Spinal cord (tissue), 10 donors: ENCODE measurements around the gene WNT7B. TPM values are rescaled to one million over a fixed set of nuclear protein-coding genes. Genes with fewer than 3 reads are reported as not detected.

ENCODE experiments used
- DNase-seq, 6 donors: peaks; one replicate each; pipeline versions ENCODE4 v3.0.0 to v3.0.0-alpha.2; 2013 to 2015; ENCODE audit warnings: low spot score in 6 of 6, low read depth in 4 of 6
- H3K27ac ChIP-seq: one replicate; pipeline ENCODE4 v1.5.1; 2013; ENCODE audit warnings: low read depth, low read length, control low read depth
- H3K27me3 ChIP-seq: one replicate; pipeline ENCODE4 v1.6.1; 2013; ENCODE audit warnings: low read length; ENCODE audit not compliant: control insufficient read depth, insufficient read depth
- H3K36me3 ChIP-seq: one replicate; pipeline ENCODE4 v1.6.1; 2013; ENCODE audit warnings: low read length; ENCODE audit not compliant: control insufficient read depth, insufficient read depth
- H3K4me1 ChIP-seq: one replicate; pipeline ENCODE4 v1.6.1; 2013; ENCODE audit warnings: low read length; ENCODE audit not compliant: control insufficient read depth, insufficient read depth
- H3K4me3 ChIP-seq: one replicate; pipeline ENCODE4 v1.5.1; 2013; ENCODE audit warnings: low read depth, low read length, control low read depth
- H3K9me3 ChIP-seq: one replicate; pipeline ENCODE4 v1.6.1; 2013; ENCODE audit warnings: low read length; ENCODE audit not compliant: control insufficient read depth, insufficient read depth
- WGBS: methylation state at CpG from one replicate; pipeline ENCODE4 v1.1.5; 2013; ENCODE audit warnings: missing lambda C conversion rate; ENCODE audit not compliant: insufficient coverage; 5-methylcytosine and 5-hydroxymethylcytosine counted together
- long read RNA-seq, 4 donors: transcript quantifications; one replicate each; lab custom pipeline, GENCODE V29; 2026
- polyA plus RNA-seq, 2 donors: library from polyadenylated mRNA; unstranded; fragments of 120-200 nt; gene quantifications; one replicate each; pipeline ENCODE4 v1.2.1, GENCODE V29; 2013; ENCODE audit not compliant: insufficient read length in 2 of 2
- total RNA-seq, 2 donors: library from RNA; depleted of rRNA in 1 of 2; stranded (reverse); fragments of 120-200 nt in 1 of 2; fragments of >200 nt in 1 of 2; gene quantifications; one replicate each; pipeline versions ENCODE4 v1.2.3 to v1.2.4, GENCODE V29; 2013 to 2014
- donor health status: healthy.

The WNT7B gene
- 1 to 10 TPM; 2.6 to 5.0 TPM for total RNA-seq
- polyA plus RNA-seq: 10 to 100 TPM; 21.6 to 24.9 TPM
- long read RNA-seq, donor 1: 0 reads
- long read RNA-seq, donor 2, partial matches to known transcripts: 0 of 1 reads
- long read RNA-seq, donor 2, other reads (novel, unspliced or antisense): 0 of 1 reads
- long read RNA-seq, donor 3, partial matches to known transcripts: 0 of 4 reads
- long read RNA-seq, donor 3, other reads (novel, unspliced or antisense): 0 of 4 reads
- long read RNA-seq, donor 4, partial matches to known transcripts: 0 of 2 reads
- long read RNA-seq, donor 4, other reads (novel, unspliced or antisense): 0 of 2 reads

DNA sequence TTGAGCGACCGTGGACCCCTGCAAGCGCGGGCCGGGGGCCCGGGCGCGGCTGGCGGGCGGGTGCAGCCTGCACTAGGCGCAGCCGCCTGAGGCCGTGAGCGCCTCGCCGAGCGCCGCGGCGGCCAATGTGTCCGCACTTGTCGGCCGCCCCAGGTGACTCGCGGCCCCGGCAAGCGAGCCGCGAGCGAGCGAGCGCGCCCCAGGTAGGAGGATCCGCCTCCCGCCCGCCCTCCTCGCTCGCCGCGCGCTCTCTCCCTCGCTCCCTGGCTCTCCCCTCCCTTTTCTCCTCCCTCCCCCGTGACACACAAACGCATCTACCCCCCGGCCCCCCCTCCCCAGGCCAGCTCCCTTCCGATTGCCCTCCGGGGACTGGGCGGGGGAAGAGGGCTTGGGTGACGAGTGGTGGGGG is at the start of gene WNT7B:
TSS of gene WNT7B (minus strand) at position 160 of the 409 bp plus-strand sequence. CDS start 408 bp downstream, outside the sequence.
- no peaks in the 10 kb centered on the region for H3K9me3 ChIP-seq
- no peak within 1 kb of the TSS for H3K27ac ChIP-seq
- peak in 1 of 6 donors; percentile 56 for DNase-seq
- H3K27me3 ChIP-seq: peaks cover 52% of the 10 kb centered on the region
- 0% methylated on average over 42 of the region's 49 CpGs for WGBS
- H3K4me1 ChIP-seq: peaks cover 56% of the 10 kb centered on the region
- H3K4me3 ChIP-seq: peak within 1 kb of the TSS; percentile 31
- H3K36me3 ChIP-seq: no peaks in the 10 kb centered on the region

DNA sequence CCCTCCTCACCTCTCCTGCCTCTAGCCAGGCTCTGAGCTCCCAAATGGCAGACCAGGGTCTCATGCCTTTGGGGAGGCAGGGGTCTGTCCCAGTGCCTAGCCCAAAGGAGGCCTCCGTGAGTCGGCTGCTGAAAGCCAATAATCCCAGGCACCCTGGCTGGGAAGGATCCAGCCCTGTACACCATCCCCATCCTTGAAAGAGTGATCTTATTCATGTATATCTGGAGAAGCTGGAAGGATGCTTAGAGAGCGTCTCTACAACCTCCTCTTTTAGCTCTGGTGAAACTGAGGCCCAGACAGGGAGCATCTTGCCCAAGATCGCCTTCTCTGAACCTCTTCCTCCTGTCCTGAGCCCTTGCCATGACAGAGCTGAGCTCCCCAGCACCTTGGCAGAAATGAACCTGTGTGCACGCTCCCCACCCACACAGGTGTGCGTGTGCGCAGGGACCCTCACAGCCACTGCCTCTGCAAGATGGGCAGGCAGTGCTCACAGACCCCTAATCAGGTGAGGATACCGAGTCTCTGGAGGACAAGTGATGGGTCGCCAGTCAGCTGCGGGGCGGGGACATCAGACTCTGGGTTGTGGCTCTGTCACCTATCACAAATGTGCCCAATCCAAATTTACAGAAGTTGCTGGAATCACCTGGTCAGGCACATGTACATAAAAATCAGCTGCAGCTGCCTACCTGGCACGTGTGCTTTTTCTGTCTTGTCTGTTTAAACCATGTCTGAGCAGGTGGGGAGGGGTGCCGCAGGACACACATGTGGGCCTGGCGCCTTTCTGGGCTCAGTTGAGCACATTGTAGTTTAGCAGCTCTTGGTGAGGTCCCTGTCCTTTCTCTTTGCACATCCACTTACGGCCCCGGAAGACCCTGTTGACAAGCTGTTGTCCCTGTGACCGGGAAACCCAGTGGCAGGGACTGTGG is 49.3 kb upstream of the WNT7B start:
- Histone ChIP-seq H3K9me3 (no peaks in the 10 kb centered on the region), H3K36me3 (peaks cover 5% of the 10 kb centered on the region), H3K4me1 (peaks cover 47% of the 10 kb centered on the region), H3K4me3 (no peak overlapping the region), H3K27ac (peak overlapping the region; percentile 35), H3K27me3 (no peaks in the 10 kb centered on the region)
- WGBS: 88% methylated on average over 17 of the region's 17 CpGs
- DNase-seq: no peak

DNA sequence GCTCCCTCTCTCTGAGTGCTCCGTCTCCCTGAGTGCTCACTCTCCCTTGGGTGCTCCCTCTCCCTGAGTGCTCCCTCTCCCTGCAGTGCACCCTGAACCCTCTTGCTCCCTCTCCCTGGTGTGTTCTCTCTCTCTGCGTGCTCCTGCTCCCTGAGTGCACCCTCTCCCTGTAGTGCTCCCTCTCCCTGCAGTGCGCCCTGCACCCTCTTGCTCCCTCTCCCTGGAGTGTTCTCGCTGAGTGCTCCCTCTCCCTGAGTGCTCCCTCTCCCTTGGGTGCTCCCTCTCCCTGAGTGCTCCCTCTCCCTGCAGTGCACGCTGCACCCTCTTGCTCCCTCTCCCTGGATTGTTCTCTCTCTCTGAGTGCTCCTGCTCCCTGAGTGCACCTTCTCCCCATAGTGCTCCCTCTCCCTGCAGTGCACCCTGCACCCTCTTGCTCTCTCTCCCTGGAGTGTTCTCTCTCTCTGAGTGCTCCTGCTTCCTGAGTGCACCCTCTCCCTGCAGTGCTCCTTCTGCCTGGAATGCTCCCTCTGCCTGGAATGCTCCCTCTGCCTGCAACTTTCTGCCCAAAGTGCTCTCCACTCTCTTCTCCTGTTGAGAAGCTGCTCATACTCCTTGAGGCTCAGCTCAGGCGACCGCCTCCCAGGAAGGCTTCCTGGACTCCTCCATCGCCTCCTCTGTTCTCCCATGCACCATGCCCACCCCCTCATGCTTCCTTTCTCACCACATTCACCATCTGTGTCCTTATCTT is 48.4 kb upstream of the WNT7B start:
- no peak overlapping the region for H3K27ac ChIP-seq
- peaks cover 5% of the 10 kb centered on the region for H3K36me3 ChIP-seq
- 92% methylated on average over 8 of the region's 8 CpGs for WGBS
- H3K27me3 ChIP-seq: no peaks in the 10 kb centered on the region
- peaks cover 44% of the 10 kb centered on the region for H3K4me1 ChIP-seq
- no peak for DNase-seq
- H3K9me3 ChIP-seq: no peaks in the 10 kb centered on the region
- H3K4me3 ChIP-seq: no peak overlapping the region

DNA sequence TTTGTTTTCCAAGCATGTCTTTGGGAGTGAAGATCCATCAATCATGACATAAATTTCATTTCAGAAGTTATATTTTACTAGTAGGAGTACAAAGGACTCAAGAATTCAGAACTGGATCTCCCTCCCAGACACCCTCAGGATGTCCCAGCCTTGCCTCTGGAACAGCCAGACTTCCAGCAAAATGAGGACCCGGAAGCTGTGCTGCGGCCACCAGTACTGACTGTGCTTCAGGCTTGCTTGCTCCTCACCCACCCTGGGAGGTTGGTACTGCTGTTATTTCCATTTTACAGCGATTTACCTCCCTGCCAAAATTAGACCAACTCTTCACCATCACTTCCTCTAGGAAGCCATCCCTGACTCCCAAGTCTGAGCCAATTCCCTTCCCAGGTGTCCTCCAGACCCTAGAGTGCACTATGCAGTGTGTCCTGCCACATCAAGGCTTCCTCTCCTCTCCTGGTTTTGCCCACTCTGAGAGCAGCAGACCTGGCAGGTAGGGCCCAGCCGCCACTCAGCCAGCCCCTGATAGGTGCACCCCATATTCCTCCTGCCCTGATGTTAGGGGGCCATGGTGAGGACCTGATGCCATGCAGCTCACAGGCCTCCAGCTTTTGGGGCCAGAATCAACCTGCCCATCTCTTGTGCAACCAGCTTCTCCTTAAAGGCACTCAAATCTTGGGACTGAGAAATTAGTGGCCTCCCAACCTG is 47.3 kb upstream of the WNT7B start:
- peaks cover 5% of the 10 kb centered on the region for H3K36me3 ChIP-seq
- WGBS: 83% methylated on average over 2 of the region's 4 CpGs
- H3K27ac ChIP-seq: no peak overlapping the region
- no peak for DNase-seq
- no peaks in the 10 kb centered on the region for H3K9me3 ChIP-seq
- H3K4me3 ChIP-seq: no peak overlapping the region
- no peaks in the 10 kb centered on the region for H3K27me3 ChIP-seq
- peaks cover 39% of the 10 kb centered on the region for H3K4me1 ChIP-seq

DNA sequence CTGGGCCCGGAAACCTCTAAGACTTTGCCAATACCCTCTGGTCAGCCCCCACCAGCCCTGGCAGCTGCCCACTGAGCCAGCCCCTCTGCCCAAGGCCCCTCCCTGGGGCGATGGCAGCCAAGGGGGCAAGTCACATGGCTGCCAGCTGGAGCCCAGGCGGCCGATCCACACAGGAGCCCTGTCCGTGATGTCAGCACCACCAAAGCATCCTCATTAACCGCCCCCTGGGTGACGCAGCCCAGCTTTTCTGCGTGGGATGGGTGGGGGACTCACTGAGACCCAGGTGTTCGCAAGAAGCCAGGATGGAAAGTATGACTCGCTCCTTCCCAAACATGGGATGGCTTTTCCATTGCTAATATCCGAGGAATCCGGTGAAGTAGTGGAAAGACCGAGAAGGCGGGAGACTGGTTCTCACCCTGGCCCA is 46.6 kb upstream of the WNT7B start:
- H3K36me3 ChIP-seq: peaks cover 5% of the 10 kb centered on the region
- no peak overlapping the region for H3K27ac ChIP-seq
- no peaks in the 10 kb centered on the region for H3K27me3 ChIP-seq
- no peak for DNase-seq
- no peak overlapping the region for H3K4me3 ChIP-seq
- 62% methylated on average over 14 of the region's 14 CpGs for WGBS
- H3K4me1 ChIP-seq: peaks cover 37% of the 10 kb centered on the region
- no peaks in the 10 kb centered on the region for H3K9me3 ChIP-seq

DNA sequence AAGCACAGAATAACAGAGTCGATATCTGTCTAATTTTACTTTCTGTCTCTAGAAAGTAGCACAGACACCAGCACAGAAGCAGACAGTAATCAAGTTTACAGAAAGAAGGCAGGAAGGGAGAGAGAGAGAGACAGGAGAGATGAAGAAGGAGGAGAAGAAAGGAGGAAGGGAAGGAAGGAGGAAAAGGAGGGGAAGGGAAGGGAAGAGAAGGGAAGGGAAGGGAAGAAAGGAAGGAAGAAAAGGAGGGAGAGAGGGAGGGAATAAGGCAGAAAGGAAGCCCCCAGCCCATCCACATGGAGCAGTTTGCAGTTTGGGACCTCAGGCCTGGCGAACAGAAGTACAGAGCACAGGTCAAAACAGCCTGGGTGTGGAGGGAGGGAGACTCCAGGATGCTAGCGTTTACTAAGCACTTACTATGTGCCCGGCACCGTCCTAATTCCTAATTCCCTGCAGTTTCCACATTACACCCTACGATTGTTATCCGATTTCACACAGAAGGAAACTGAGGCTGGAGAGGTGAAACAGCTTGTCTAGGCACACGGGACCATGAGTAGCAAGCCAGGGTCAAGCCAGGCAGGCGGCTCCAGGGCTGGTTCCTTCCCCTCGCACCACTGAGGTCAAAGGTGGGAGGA is 46.0 kb upstream of the WNT7B start:
- H3K27ac ChIP-seq: no peak overlapping the region
- 63% methylated on average over 3 of the region's 10 CpGs for WGBS

DNA sequence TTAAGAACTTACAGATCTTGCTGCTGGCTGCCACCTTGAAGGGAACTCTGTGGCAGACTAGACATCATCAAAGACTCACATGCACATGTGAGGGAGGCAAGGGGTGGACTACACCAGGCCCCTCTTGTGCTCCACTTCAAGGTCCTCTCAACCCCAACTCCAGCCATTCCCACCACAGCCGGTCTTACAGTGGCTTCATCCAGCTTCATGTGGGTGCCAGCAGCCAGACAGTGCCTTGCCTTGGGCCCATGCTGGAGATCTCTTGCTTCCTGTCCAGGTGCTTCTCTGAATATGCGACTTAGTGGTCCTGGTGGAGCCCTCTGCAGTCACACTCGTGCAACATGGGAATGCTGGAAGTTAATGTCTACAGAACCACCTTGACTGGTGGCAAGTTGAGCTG is 44.6 kb upstream of the WNT7B start:
- no peak overlapping the region for H3K4me3 ChIP-seq
- peaks cover 21% of the 10 kb centered on the region for H3K4me1 ChIP-seq
- peaks cover 5% of the 10 kb centered on the region for H3K36me3 ChIP-seq
- no peak for DNase-seq
- no peak overlapping the region for H3K27ac ChIP-seq
- 88% methylated on average over 3 of the region's 3 CpGs for WGBS
- H3K9me3 ChIP-seq: no peaks in the 10 kb centered on the region
- no peaks in the 10 kb centered on the region for H3K27me3 ChIP-seq

More for the DNA sequence above, 46.0 kb upstream of the WNT7B start:
- peaks cover 5% of the 10 kb centered on the region for H3K36me3 ChIP-seq
- no peak for DNase-seq
- H3K4me3 ChIP-seq: no peak overlapping the region
- no peaks in the 10 kb centered on the region for H3K9me3 ChIP-seq
- H3K4me1 ChIP-seq: peaks cover 32% of the 10 kb centered on the region
- no peaks in the 10 kb centered on the region for H3K27me3 ChIP-seq

- Histone ChIP-seq H3K36me3 (no peaks in the 10 kb centered on the region), H3K4me1 (peaks cover 18% of the 10 kb centered on the region), H3K27me3 (no peaks in the 10 kb centered on the region), H3K9me3 (no peaks in the 10 kb centered on the region), H3K27ac (no peak overlapping the region), H3K4me3 (no peak overlapping the region)
- 75% methylated on average over 6 of the region's 6 CpGs for WGBS
- no peak for DNase-seq
Measured at GRCh38 chr22:46019351-46019750, 42.4 kb upstream of the WNT7B start.
